ENCODE results near the gene GHRHR.
A peak's percentile ranks its signal among the peaks of the same experiment; 100 is the strongest.

Gene GHRHR

GRCh38 chr7:31017032-31017675 lies 53.4 kb downstream of the GHRHR start:
- DNase-seq: no peak

GRCh38 chr7:31017721-31018120 lies 54.0 kb downstream of the GHRHR start:
- DNase-seq: no peak

GRCh38 chr7:31019509-31019908 lies 55.8 kb downstream of the GHRHR start:
- DNase-seq: no peak

- DNase-seq: no peak
Measured at GRCh38 chr7:31020161-31020560, 56.4 kb downstream of the GHRHR start.

- peak; percentile 70 for DNase-seq
Measured at GRCh38 chr7:31020652-31021051, 56.9 kb downstream of the GHRHR start.

- no peak for DNase-seq
Measured at GRCh38 chr7:31022117-31022516, 58.4 kb downstream of the GHRHR start.

GRCh38 chr7:31022726-31023125 lies 59.0 kb downstream of the GHRHR start:
- DNase-seq: no peak

GRCh38 chr7:31023877-31024276 lies 60.1 kb downstream of the GHRHR start:
- no peak for DNase-seq

GRCh38 chr7:31027161-31027965 lies 63.6 kb downstream of the GHRHR start:
- DNase-seq: peak; percentile 78

- DNase-seq: no peak
Measured at GRCh38 chr7:31028006-31028405, 64.3 kb downstream of the GHRHR start.

GRCh38 chr7:31028417-31028992 lies 64.8 kb downstream of the GHRHR start:
- DNase-seq: peak; percentile 88

All from NCI-H2171 (cell line).